HFF-Myc (cell line): ENCODE data around the gene LRRC18.
A peak's percentile ranks its signal among the peaks of the same experiment; 100 is the strongest.

Experiments
- DNase-seq: peaks from one replicate; pipeline ENCODE4 v3.0.0-alpha.2; 2011; ENCODE audit warnings: low read depth; ENCODE audit errors: extremely low read depth
- H3K4me3 ChIP-seq: replicated peaks from 2 replicates; pipeline ENCODE4 v1.5.1; 2011; ENCODE audit warnings: low read depth, mild to moderate bottlenecking, control low read depth, low read length
- TF ChIP-seq, protein P1 (sequence below): IDR thresholded peaks from 2 replicates; pipeline ENCODE4 v1.5.1; 2012; ENCODE audit warnings: mild to moderate bottlenecking, low read depth, low read length, control low read depth; ENCODE audit errors: missing control alignments

Gene LRRC18

DNA sequence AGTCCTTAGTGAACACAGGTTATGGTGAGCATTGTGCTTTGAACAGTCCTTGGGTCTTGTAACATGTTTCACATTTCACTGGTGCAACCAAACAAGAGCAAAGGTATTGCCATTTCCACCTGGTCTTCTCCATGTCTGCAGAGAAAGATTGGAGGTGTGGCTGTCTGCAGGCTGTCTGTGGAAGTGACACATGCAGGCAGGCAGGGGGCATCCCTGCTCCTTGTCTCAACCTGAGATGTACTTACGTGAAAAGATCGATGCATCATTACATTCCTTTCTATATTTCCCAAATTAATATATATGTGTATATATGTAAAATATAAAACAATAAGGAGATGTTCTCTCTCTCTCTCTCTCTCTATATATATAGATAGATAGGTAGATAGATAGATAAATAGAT is 54.3 kb downstream of the LRRC18 start:
- no peak for DNase-seq
- TF ChIP-seq, protein P1, sequence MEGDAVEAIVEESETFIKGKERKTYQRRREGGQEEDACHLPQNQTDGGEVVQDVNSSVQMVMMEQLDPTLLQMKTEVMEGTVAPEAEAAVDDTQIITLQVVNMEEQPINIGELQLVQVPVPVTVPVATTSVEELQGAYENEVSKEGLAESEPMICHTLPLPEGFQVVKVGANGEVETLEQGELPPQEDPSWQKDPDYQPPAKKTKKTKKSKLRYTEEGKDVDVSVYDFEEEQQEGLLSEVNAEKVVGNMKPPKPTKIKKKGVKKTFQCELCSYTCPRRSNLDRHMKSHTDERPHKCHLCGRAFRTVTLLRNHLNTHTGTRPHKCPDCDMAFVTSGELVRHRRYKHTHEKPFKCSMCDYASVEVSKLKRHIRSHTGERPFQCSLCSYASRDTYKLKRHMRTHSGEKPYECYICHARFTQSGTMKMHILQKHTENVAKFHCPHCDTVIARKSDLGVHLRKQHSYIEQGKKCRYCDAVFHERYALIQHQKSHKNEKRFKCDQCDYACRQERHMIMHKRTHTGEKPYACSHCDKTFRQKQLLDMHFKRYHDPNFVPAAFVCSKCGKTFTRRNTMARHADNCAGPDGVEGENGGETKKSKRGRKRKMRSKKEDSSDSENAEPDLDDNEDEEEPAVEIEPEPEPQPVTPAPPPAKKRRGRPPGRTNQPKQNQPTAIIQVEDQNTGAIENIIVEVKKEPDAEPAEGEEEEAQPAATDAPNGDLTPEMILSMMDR: peak; percentile 31
- H3K4me3 ChIP-seq: no peak overlapping the region

DNA sequence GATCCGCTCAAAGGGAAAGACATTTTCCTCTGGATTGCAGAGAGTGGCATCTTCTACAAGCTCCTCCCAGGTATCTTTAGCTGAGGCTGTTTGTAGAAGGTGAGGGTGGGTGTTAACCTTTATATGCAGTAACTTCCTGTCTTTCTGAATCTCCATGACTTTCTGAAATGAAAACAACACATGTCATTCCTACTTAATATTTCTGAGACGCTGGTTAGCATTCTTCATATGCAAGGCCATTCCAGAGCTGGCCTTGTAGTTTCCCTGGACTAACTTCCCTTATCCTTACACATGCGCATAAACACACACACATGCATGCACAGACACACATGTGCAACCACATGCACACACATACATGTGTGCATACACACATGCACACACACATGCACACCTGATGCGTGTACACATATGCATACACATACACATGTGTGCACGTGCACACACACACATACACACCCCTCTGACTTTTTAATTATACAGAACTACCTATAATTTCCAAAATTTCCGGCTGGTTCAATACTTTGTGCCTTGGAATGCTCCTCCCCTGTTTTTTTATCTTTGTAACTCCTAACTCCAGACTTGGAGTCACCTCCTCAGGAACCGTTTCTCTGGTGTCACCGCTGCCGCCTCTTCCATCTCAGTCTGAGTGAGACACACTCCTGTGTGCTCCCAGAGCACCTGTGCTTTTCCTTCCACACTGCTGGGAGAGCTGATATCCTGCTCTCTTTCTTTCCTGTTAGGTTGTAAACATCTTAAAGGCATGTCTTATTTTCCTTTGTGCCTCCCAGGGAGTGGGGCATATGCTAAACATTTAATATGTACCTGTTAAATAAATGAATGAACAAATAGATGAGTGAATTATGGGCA is 55.2 kb downstream of the LRRC18 start:
- TF ChIP-seq, protein P1: no peak
- DNase-seq: no peak
- no peak overlapping the region for H3K4me3 ChIP-seq

DNA sequence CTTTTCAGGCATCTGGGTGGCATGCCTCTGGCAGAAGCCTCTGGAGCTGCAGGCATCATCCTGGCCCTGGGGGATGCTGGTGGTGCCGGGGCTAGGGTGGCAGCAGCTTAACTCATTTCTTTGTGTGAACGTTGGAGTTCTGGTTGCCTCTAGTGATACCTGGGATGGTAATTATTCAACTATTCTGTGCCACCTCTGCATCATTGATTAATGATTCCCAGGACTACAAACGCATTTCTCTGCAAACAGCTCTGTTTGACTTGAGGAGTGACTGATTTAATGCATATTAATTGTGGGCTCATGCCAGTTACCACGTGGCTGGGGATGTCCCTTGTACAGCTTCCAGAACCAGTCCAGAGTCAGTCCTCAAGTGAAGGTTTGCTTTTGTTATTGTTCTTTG is 55.9 kb downstream of the LRRC18 start:
- TF ChIP-seq, protein P1: no peak

DNA sequence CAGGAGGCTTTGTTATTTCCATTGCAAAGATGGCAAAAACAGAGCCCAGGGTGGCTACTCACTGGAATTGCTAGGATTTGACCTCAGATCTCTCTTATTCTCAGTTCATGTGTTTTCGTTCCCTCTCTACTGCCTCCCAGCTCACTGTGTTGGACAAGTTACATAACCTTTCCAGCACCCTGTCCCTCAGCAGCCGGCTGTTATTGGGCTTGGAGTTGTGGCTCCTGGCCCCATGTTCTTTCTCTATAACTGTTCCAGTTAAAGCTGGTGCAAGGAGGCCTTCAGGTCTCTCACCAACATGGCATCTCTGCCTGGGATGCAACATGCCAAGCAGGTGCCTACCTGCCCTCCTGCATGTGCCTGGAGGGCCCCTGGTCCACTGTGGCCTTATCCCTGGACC is 56.8 kb downstream of the LRRC18 start:
- no peak for DNase-seq
- TF ChIP-seq, protein P1: no peak
- no peak overlapping the region for H3K4me3 ChIP-seq

More for the DNA sequence above, 55.9 kb downstream of the LRRC18 start:
- no peak for DNase-seq
- H3K4me3 ChIP-seq: no peak overlapping the region

DNA sequence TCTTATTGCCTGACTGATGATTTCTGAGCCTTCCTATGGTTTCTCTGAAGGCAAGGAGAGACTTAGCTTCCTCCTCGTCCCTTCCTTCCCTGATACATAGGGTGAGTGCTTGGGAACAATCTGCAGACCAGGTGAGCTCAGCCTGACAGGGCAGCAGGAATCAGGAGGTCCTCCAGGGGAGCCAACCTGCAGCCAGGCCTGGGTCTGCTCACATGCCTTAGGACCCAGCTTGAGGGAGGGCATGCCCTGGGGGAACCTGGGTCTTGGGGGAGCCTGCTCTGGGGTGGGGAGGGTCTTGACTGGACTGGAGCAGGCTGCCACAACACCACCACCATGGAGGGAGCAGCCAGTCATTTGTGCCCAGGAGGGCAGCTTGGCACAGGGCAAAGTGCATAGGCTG is 57.7 kb downstream of the LRRC18 start:
- TF ChIP-seq, protein P1: no peak
- DNase-seq: no peak
- H3K4me3 ChIP-seq: no peak overlapping the region

DNA sequence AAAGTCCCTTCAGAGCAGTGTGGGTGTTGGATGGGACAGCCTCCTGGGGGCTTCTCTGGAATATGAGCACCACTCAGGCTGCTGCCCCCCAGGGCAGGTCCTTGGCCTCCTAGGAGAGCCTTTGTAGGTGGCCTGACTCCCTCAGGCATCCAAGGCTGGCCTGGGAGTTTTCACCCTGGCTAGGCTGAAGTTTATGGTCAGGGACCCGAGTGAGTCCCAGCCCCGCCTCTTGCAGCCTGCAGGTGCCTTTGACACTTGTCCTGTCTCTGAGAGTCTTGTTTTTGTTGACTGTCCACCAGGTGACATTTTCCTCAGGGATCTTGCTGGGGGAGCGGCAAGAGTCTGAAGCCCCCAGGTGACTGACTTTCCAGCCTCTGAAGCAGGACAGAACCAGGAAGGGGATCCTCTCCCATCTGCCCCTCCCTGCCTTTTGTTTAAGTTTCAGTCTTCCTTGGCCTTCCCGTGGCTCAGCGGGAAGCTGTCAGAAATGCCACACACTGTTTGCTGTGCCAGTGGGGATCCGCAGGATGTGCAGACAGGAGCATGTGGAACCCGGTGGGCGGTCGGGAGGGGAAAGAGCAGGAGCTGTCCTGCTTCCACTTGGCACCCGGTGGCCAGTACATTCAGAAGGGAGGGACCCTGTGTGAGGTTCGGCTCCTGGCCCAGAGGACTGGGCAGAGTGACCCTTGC is 59.5 kb downstream of the LRRC18 start:
- TF ChIP-seq, protein P1: no peak
- H3K4me3 ChIP-seq: no peak overlapping the region
- DNase-seq: no peak
